HG03378 (cell line): Measurements from ENCODE around the gene SARNP.
A peak's percentile ranks its signal among the peaks of the same experiment; 100 is the strongest.

Source experiments
- ATAC-seq: cut with Tn5 transposase; IDR thresholded peaks from one replicate; pipeline ENCODE4 v1.9.1; 2021; ENCODE audit warnings: mild to moderate bottlenecking, moderate library complexity; ENCODE audit not compliant: unreplicated experiment

The SARNP gene

GRCh38 chr12:55743406-55744339 is 73.9 kb downstream of the SARNP start:
- ATAC-seq = peak; percentile 30

GRCh38 chr12:55742719-55743405 is 74.7 kb downstream of the SARNP start, which contains the start of gene GDF11:
Gene GDF11, plus strand, starts transcription at chr12:55743122. Its CDS starts 195 bp downstream, at chr12:55743317.
- ATAC-seq = no peak

GRCh38 chr12:55741931-55742680 is 75.4 kb downstream of the SARNP start:
- ATAC-seq = no peak

- no peak for ATAC-seq
Measured at GRCh38 chr12:55739025-55739378, 78.5 kb downstream of the SARNP start.

- peak; percentile 78 for ATAC-seq
Measured at GRCh38 chr12:55738123-55739024, 79.2 kb downstream of the SARNP start.

- no peak for ATAC-seq
Measured at GRCh38 chr12:55737581-55738122, 79.9 kb downstream of the SARNP start.

DNA sequence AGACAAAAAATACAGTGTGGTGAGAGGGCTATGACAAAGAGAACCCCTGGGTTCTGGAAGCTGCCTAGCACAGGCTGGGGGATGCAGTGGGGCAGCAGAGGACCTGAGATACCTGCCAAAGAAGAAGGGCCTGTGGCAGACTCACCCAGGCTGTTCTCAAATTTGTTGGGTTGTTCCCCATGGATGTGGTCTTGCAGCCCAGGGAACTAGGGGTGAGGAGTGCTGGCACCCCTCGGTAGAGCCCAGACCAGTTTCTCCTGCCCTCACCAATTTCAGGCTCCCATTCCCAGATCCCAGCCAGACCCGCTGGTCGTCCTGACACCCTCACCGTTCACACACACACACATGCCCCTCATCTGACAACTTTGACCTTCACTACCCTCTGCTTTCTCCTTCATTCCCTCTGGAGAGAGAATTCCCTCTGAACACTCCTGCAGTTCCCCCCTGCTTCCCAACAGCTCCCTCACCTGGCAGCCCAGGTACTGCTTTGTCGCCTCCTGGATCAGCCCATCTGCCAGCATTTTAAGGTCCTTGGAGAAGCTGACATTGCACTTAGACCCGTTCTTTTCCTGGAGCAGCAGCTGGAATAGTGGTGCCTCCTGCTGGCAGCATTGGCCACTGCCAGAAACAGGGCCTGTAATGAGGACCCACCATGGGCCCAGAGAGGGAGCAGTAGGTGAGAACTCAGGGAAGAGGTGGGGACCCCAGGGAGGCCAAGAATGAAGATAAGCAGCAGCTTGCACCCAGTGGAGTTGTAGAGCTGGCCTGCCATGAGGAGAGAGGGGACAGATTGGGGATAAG is 80.5 kb downstream of the SARNP start:
- no peak for ATAC-seq

- no peak for ATAC-seq
Measured at GRCh38 chr12:55736076-55736475, 81.4 kb downstream of the SARNP start.

GRCh38 chr12:55734595-55734994 is 82.9 kb downstream of the SARNP start:
- ATAC-seq = no peak

DNA sequence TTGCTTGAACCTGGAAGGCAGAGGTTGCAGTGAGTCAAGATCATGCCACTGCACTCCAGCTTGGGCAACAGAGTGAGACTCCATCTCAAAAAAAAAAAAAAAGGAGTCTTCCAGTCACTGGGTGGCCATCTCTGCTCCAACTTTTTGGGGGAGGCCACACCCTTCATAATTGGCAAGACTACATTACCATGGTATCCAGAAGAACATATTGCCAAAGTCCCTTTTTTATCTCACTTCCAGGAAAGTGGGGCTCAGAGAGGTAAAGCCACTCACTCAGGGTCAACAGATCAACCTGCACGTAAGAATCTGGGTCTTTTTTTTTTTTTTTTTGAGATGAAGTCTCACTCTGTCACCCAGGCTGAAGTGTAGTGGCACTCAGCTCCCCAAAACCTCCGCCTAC is 83.7 kb downstream of the SARNP start:
- ATAC-seq = no peak

GRCh38 chr12:55733021-55733555 is 84.4 kb downstream of the SARNP start:
- no peak for ATAC-seq

GRCh38 chr12:55732288-55732687 is 85.2 kb downstream of the SARNP start:
- no peak for ATAC-seq

- peak; percentile 42 for ATAC-seq
Measured at GRCh38 chr12:55729819-55730818, 87.4 kb downstream of the SARNP start.

DNA sequence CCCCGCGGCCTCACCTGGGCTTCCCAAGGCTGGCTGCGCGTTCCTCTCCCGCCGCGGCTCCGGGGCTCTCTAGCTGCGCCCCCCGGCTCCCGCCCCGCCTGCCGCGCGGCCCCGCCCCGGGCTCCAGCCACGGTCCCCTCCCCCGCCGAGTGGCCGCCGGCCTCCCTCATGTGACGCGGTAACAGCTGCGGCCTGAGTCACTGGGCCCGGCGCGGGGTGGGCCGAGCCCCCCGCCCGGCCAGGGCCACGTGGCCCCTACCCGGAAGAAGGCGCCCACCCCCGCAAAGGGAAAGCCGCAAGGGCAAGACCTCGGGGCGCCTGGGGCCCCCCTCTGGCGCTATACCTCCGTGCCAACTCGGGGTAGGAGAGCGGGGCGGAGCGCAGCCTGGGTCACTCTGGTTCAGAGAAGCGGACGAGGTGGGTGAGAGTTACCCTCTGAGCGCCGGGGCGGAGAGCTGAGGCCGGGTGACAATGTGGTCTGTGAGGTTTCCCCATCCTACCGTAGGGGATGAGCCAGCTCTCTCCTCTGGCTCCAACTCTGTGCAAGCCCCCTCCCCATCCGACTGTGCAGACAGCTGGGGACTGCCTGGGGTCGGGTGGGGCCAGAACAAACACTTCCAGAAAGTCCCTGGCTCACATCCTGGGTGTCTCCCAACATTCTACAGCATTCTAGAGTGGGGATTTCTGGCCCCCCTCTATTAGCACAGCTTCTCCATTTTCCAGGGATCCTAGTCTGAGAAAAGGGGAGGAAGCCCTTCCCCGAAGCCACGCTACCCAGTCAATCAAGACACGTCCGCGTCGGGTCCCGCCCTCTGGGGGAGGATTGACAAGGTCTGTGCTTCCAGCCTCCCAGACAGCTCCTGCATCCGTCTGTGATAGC is 88.3 kb downstream of the SARNP start, which contains the start of gene CD63:
Gene CD63, minus strand, starts transcription at position 71 of the 880 bp plus-strand sequence. CDS start 668 bp downstream, outside the sequence.
- ATAC-seq = peak; percentile 48

DNA sequence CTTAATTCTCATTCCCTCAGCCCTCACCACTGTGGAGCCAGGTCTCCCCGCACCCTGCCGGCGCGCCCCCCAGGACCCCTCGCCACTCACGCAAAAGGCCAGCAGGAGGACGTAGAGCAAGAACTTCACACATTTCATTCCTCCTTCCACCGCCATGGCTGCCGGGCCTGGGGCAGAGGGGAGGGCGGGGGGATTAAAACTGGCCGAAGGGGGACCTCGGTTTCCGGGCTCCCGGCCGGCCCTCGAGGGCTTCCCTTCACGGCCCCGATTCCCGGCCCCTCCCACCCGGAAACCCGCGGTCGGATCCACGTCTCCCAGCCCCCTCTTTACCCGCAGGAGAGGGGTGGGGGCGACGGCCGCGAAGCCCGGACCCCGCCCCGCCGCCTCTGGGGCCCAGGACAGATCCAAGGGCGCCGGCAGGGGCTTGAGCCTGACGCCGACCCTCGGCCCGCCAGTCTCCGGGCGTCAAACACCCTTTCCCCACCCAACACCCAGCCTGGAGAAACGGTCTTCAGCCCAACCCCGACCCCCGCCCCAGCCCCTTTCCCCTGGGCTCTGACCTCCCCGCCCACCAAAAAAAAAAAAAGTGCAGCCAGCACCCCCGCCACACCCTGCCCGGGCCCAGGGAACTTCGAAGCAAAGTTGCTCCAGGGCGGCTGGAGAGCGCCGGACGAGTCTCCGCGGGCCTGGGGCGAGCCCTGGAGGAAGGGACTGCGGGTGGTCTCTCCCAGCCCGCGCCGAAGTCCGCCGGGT is 89.2 kb downstream of the SARNP start:
- peak; percentile 12 for ATAC-seq

DNA sequence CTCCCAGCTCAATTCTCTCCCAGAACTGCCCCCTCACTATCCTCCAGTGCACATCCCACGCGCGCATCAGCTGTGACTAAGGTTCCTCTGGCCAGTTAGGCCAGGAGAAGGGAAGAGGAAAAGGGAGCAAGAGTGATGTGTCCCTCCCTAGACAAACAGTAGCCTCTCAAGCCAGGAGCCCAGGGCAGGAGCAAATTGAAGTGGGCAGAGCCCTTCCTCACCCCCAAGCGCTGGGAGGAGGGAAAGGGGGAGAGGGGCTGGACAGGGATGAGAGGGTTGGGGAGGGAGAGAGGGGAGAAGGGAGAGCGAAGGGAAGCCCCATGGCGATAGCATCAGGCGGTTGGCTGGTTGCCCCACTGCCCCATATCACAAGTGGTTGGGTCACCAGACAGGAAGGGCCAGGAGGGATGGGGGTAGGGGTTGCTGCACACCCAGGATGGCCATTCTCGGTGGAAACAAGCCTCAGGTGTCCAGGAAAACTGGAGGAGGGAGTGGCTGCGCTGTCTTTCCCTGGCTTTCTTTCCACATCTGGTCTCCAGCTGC is 89.8 kb downstream of the SARNP start:
- no peak for ATAC-seq
